ENCODE measurements around the gene RPS26. TPM values are rescaled to one million over a fixed set of nuclear protein-coding genes. Genes with fewer than 3 reads are reported as not detected.
"Not testable (repeated sequence)": the region's sequence is repeated elsewhere in the genome, so short reads cannot be mapped to it uniquely, and the experiment has no call there.

The RPS26 gene
- total RNA-seq, 1 experiment from 2014 or later, result 77.2 TPM

DNA sequence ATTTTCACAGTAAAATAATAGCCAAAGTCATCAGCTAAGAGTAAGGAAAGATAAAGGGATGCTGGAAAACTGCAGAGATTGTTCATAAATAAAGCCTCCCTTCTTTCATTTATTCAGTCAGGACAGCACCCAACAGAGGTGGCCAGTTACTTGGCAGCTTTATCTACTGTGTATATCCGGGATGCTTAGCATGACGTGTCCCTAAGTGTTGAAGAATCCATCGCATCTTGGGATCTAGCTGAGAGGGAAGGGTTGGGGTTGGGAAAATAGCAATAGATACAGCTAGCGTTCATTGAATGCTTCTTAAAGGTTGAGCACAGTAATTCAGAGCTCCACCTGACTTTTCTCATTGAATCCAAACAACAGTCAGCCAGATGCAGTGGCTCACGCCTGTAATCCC, 32.7 kb downstream of the RPS26 start:
- no peaks in the 10 kb centered on the region for H3K27me3 Mint-ChIP-seq (ENCODE audit: low read depth)
- ATAC-seq (no peak), DNase-seq (ENCODE audit: low spot score) (no peak)
- ChIA-PET CTCF (interaction anchor here (0.6 kb wide), 1 partner anchor 560 kb away, joined by 3 read pairs; no protein-coding TSS in a partner anchor), POLR2A (no interaction called here)
- H3K9me3 Mint-ChIP-seq, result no peaks in the 10 kb centered on the region
- H3K36me3 Mint-ChIP-seq, result no peaks in the 10 kb centered on the region
- no peak overlapping the region for H3K27ac Mint-ChIP-seq
- H3K4me3 Mint-ChIP-seq, result no peak overlapping the region
- H3K4me1 Mint-ChIP-seq, result peaks cover 7% of the 10 kb centered on the region
- TF ChIP-seq, protein P1, sequence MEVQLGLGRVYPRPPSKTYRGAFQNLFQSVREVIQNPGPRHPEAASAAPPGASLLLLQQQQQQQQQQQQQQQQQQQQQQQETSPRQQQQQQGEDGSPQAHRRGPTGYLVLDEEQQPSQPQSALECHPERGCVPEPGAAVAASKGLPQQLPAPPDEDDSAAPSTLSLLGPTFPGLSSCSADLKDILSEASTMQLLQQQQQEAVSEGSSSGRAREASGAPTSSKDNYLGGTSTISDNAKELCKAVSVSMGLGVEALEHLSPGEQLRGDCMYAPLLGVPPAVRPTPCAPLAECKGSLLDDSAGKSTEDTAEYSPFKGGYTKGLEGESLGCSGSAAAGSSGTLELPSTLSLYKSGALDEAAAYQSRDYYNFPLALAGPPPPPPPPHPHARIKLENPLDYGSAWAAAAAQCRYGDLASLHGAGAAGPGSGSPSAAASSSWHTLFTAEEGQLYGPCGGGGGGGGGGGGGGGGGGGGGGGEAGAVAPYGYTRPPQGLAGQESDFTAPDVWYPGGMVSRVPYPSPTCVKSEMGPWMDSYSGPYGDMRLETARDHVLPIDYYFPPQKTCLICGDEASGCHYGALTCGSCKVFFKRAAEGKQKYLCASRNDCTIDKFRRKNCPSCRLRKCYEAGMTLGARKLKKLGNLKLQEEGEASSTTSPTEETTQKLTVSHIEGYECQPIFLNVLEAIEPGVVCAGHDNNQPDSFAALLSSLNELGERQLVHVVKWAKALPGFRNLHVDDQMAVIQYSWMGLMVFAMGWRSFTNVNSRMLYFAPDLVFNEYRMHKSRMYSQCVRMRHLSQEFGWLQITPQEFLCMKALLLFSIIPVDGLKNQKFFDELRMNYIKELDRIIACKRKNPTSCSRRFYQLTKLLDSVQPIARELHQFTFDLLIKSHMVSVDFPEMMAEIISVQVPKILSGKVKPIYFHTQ (CRISPR knock-in tag; IDR thresholded peaks at IDR 0.05), result no peak

DNA sequence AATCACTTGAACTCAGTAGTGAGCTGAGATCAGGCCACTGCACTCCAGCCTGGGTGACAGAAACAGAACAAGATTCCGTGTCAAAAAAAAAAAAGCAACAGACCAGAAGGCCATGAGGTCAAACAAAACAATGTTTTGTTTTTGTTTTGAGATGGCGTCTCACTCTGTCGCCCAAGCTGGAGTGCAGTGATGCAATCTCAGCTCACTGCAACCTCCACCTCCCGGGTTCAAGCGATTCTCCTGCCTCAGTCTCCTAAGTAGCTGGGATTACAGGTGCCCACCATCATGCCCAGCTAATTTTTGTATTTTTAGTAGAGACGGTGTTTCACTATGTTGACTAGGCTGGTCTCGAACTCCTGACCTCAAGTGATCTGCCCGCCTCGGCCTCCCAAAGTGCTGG, 36.2 kb downstream of the RPS26 start:
- H3K4me3 Mint-ChIP-seq, result 0 out of 2 replicates have a peak overlapping the region, but pooled peaks have one; percentile 89
- not testable (repeated sequence) for H3K27me3 Mint-ChIP-seq (ENCODE audit: low read depth); DNase-seq (ENCODE audit: low spot score); ATAC-seq; H3K36me3 Mint-ChIP-seq; H3K27ac Mint-ChIP-seq; H3K9me3 Mint-ChIP-seq
- CTCF ChIA-PET, result interaction anchor here (0.7 to 1.3 kb wide), 2 partner anchors 79 to 144 kb away, joined by 3 to 5 read pairs; partner anchors contain the start of gene RNF41
- peaks cover 23% of the 10 kb centered on the region for H3K4me1 Mint-ChIP-seq
- POLR2A ChIA-PET, result interaction anchor here (0.8 to 1.6 kb wide), 2 partner anchors 31 to 39 kb away, joined by 3 to 5 read pairs; partner anchors contain the start of gene RPL41

DNA sequence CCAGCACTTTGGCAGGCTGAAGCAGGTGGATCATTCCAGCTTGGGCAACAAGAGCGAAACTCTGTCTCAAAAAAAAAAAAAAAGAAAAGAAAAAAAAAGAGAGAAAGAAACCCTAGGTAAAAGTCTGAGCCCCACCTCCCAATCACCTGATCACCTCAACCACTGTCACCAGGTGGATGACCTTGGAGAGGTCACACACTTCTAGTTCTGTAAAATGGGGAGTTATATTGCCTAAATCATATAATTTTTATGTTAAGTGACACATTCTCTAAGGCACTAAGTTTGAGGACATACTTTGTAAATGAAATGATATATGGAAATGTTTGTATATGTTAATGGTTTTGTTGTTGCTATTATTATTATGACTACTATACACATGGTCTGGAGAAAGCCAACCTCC, 36.7 kb downstream of the RPS26 start:
- Mint-ChIP-seq H3K4me1 (peaks cover 23% of the 10 kb centered on the region), H3K27ac (peak overlapping the region; percentile 94), H3K36me3 (no peaks in the 10 kb centered on the region), H3K4me3 (peak overlapping the region; percentile 89), H3K27me3 (ENCODE audit: low read depth) (no peaks in the 10 kb centered on the region), H3K9me3 (no peaks in the 10 kb centered on the region)
- no peak for DNase-seq (ENCODE audit: low spot score)
- no peak for ATAC-seq
- ChIA-PET POLR2A (interaction anchor here (0.5 to 2.9 kb wide), 4 partner anchors 9 to 31 kb away, joined by 5 to 34 read pairs (median 6); partner anchors contain the start of gene PA2G4), CTCF (interaction anchor here (0.7 to 1.7 kb wide), 5 partner anchors 79 to 341 kb away, joined by 3 to 11 read pairs (median 5); partner anchors contain the start of genes ORMDL2, RNF41, SARNP and SUOX)
- no peak for TF ChIP-seq OVOL2 (CRISPR knock-in tag; IDR thresholded peaks at IDR 0.05; ENCODE audit: borderline replicate concordance)
- TF ChIP-seq, protein P2, sequence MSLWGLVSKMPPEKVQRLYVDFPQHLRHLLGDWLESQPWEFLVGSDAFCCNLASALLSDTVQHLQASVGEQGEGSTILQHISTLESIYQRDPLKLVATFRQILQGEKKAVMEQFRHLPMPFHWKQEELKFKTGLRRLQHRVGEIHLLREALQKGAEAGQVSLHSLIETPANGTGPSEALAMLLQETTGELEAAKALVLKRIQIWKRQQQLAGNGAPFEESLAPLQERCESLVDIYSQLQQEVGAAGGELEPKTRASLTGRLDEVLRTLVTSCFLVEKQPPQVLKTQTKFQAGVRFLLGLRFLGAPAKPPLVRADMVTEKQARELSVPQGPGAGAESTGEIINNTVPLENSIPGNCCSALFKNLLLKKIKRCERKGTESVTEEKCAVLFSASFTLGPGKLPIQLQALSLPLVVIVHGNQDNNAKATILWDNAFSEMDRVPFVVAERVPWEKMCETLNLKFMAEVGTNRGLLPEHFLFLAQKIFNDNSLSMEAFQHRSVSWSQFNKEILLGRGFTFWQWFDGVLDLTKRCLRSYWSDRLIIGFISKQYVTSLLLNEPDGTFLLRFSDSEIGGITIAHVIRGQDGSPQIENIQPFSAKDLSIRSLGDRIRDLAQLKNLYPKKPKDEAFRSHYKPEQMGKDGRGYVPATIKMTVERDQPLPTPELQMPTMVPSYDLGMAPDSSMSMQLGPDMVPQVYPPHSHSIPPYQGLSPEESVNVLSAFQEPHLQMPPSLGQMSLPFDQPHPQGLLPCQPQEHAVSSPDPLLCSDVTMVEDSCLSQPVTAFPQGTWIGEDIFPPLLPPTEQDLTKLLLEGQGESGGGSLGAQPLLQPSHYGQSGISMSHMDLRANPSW (CRISPR knock-in tag; conservative IDR thresholded peaks at IDR 0.05; ENCODE audit: low read depth), result no peak
- no peak for TF ChIP-seq ZNF671 (CRISPR knock-in tag; IDR thresholded peaks at IDR 0.05)
- TF ChIP-seq NR1H2 (CRISPR knock-in tag; IDR thresholded peaks at IDR 0.05), result no peak
- no peak for TF ChIP-seq KAT7 (CRISPR knock-in tag; IDR thresholded peaks at IDR 0.05; ENCODE audit: borderline replicate concordance)
- peak; percentile 74; the same call in 1 of the 2 replicates for TF ChIP-seq ESRRA (CRISPR knock-in tag; IDR thresholded peaks at IDR 0.05; ENCODE audit: borderline replicate concordance)

DNA sequence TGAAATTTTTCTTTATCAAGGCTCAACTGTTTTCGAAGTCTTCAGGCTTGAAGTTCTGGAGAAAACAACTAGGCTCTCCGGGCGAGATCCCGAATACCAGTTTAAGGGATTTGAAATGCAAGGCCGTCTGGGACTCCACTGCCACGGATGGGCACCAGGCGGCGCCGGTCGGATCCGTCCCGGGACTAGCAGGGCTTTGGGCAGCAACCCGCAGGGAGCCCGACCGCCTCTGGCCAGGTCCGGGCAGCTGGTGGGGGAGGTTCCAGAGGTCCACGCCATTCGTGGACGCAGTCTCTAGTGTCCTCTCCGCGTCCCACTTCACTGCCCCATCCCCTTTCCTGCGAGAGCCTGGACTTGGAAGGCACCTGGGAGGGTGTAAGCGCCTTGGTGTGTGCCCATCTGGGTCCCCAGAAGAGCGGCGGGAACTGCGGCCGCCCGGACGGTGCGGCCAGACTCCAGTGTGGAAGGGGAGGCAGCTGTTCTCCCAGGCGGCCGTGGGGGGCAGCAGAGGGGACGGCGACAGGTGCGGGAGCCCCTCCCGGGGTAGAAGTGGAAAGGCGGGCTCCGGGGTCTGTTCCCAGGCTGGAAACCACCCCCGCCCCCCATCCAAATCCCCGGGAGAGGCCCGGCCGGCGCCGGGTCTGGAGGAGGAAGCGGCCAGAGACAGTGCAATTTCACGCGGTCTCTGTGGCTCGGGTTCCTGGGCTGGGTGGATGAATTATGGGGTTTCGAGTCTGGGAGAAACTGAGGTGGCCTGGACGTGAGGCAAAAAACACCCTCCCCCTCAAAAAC, 37.4 kb downstream of the RPS26 start:
- POLR2A ChIA-PET, result interaction anchor here (0.5 to 2.9 kb wide), 14 partner anchors 9 to 939 kb away, joined by 3 to 34 read pairs (median 5); partner anchors contain the start of genes MYL6, PA2G4, RAB5B and RNF41
- peak overlapping the region; percentile 89 for H3K4me3 Mint-ChIP-seq

More for the DNA sequence above, 37.4 kb downstream of the RPS26 start:
- ATAC-seq (peak; percentile 68), DNase-seq (ENCODE audit: low spot score) (peak; percentile 96)
- Mint-ChIP-seq H3K27ac (peak overlapping the region; percentile 98), H3K27me3 (ENCODE audit: low read depth) (no peaks in the 10 kb centered on the region), H3K4me1 (peaks cover 23% of the 10 kb centered on the region), H3K36me3 (peaks cover 6% of the 10 kb centered on the region), H3K9me3 (no peaks in the 10 kb centered on the region)
- CTCF ChIA-PET, result interaction anchor here (0.6 to 2.6 kb wide), 22 partner anchors 9 to 350 kb away, joined by 3 to 13 read pairs (median 4); partner anchors contain the start of genes ESYT1, ORMDL2, PA2G4 and RAB5B
- TF ChIP-seq SOX15 (CRISPR knock-in tag; IDR thresholded peaks at IDR 0.05) (no peak), NFATC4 (CRISPR knock-in tag; IDR thresholded peaks at IDR 0.05) (peak; percentile 23; the same call in 1 of the 2 replicates), SP1 (CRISPR knock-in tag; conservative IDR thresholded peaks at IDR 0.05) (peak; percentile 56), ZNF317 (CRISPR knock-in tag; IDR thresholded peaks at IDR 0.05; ENCODE audit: borderline replicate concordance, low read depth) (0 out of 2 replicates have a peak, but pooled peaks have one; percentile 7), KAT7 (CRISPR knock-in tag; IDR thresholded peaks at IDR 0.05; ENCODE audit: borderline replicate concordance) (peak; percentile 18; the same call in 1 of the 2 replicates), TP53 (CRISPR knock-in tag; IDR thresholded peaks at IDR 0.05) (peak; percentile 69; the same call in 1 of the 2 replicates), ZNF396 (CRISPR knock-in tag; IDR thresholded peaks at IDR 0.05; ENCODE audit: borderline replicate concordance) (0 out of 2 replicates have a peak, but pooled peaks have one; percentile 1)
- TF ChIP-seq, protein P3, sequence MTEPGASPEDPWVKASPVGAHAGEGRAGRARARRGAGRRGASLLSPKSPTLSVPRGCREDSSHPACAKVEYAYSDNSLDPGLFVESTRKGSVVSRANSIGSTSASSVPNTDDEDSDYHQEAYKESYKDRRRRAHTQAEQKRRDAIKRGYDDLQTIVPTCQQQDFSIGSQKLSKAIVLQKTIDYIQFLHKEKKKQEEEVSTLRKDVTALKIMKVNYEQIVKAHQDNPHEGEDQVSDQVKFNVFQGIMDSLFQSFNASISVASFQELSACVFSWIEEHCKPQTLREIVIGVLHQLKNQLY (CRISPR knock-in tag; IDR thresholded peaks at IDR 0.05), result no peak
- TF ChIP-seq, protein P4, sequence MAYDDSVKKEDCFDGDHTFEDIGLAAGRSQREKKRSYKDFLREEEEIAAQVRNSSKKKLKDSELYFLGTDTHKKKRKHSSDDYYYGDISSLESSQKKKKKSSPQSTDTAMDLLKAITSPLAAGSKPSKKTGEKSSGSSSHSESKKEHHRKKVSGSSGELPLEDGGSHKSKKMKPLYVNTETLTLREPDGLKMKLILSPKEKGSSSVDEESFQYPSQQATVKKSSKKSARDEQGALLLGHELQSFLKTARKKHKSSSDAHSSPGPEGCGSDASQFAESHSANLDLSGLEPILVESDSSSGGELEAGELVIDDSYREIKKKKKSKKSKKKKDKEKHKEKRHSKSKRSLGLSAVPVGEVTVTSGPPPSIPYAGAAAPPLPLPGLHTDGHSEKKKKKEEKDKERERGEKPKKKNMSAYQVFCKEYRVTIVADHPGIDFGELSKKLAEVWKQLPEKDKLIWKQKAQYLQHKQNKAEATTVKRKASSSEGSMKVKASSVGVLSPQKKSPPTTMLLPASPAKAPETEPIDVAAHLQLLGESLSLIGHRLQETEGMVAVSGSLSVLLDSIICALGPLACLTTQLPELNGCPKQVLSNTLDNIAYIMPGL (CRISPR knock-in tag; IDR thresholded peaks at IDR 0.05), result peak; percentile 98
- TF ChIP-seq, protein P5, sequence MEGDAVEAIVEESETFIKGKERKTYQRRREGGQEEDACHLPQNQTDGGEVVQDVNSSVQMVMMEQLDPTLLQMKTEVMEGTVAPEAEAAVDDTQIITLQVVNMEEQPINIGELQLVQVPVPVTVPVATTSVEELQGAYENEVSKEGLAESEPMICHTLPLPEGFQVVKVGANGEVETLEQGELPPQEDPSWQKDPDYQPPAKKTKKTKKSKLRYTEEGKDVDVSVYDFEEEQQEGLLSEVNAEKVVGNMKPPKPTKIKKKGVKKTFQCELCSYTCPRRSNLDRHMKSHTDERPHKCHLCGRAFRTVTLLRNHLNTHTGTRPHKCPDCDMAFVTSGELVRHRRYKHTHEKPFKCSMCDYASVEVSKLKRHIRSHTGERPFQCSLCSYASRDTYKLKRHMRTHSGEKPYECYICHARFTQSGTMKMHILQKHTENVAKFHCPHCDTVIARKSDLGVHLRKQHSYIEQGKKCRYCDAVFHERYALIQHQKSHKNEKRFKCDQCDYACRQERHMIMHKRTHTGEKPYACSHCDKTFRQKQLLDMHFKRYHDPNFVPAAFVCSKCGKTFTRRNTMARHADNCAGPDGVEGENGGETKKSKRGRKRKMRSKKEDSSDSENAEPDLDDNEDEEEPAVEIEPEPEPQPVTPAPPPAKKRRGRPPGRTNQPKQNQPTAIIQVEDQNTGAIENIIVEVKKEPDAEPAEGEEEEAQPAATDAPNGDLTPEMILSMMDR (IDR thresholded peaks at IDR 0.05), result peak; percentile 46; the same call in 1 of the 2 replicates
